G401.6 (cell line): Measurements from ENCODE around the gene ASB1.

Source experiments
- FAIRE-seq: peaks from 2 replicates; lab custom pipeline; 2012; peaks lifted over from hg19 to GRCh38; lab: Jason Lieb, UNC

ASB1 gene

DNA sequence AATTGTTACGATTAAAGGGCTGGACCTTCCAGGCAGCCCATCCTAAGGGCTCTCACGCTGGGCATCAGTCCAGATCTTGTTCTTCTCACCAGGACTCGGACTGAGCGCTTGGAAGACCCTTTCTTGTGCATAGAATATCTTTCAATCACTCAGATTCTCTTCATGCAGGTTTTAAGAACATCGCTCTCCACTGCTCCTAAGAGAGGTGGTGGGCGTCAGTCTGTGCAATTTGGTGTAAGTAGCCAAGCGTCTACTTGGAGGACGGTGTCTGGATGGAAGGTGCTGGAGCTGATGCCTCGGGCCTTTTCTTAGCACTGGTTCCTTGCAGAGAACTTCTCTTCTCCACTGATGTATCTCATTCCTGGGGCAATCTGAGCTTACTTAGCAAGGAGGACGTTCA, 68.7 kb downstream of the ASB1 start:
- no peak for FAIRE-seq

DNA sequence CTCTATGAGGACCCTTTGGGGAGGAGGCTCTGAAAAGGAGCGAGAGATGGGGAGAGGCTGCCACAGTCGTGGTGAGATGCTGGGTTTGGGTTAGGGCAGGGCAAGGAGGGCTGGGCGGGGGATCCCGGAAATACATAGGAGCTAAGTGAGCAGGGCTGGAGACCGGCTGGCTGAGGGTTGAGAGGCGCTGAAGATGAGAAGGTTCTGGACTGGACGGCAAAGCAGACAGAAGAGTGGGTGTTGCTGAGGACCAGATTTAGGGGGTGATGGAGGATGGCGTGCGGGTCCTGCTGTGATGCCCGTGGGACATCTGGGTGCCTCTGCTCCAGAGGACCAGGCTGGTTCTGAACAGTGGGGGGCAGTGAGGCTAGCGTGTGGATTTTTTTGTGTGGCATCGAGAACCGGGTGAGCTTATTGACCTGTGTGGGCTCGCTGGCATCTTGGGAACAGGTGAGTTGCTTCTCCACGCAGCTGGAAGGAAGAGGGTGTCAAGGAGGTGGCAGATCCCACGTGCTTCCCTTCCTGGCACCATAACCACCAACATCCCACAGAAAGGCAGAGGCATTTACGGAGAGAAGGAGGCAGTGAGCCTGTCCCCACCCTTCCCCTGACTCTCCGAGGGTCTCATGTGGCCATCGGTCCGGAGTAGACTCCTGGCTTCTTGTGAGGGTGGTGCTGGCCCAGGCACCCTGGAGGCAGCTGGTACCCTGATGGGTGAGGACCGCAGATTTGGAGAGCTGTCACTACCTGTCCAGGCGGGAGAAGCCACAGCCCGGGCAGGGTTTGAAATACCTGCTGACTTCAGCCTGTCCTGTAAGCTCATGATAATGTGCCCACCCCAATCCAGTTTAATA, 70.3 kb downstream of the ASB1 start:
- no peak for FAIRE-seq

DNA sequence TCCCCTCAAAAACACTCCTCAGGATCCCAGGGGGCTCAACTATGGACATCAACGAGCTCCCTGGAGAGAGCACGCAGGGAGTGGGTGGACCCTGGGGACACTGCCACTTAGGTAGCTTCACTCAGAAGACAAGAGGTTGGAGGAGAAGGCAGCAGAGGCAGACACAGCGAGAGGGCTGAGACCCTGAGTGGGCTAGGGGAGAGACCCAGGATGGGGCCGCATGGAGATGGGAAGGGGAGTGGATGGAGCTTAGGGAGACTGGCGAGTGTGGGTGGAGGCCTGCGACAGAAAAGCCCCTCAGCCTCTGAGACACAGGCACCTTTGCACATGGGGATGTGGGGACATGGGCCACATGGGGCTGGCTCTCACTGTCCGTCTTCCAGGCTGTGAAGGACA, 70.9 kb downstream of the ASB1 start:
- FAIRE-seq, result no peak

DNA sequence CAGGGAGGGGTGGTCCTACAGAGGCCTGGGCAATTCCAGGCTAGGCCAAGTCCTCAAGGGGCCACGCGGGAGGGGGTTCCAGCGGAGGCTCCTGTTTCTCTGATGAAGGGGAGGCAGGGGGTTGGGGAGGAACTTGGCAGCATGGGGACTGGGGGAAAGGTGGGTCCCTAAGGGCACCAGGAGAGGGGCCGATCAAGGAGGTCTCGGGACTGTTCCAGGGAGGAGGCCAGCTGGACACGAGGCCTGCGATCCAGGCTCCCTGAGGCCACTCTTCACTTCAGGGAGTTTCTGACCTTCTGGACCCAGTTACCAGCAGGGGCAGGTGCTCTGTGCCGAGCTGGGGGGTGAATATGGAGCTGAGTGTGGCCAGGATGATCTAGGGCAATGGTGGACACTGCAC, 71.5 kb downstream of the ASB1 start:
- FAIRE-seq, result no peak

DNA sequence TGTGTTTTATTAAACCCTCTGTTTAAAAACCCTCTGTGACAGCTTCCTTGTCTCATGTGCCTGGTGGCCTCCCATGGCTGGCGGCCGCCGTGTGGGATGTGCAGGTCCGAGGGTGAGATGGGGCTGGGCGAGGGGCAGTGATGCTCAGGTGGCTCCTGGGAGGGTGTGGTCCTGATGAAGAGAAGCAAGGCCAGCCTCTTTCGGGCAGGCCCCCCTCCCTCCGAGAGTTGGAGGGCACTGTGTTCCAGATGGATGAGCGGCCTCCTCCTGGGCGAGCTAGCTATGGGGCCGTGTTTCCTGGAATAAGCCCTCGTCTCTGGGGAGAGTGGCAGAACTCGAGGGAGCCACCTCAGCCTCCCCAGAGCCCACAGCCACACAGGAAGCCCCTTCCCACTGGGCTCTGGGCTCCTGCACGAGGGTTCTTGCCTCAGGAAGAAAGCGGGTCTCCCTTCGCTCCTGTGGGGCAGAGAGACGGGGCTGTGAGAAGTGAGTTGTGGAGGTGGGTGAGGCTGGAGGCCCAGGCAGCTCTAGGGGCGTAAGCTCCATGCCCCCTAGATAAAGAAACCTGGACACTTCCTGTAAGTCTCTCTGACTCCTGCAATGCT, 72.1 kb downstream of the ASB1 start:
- no peak for FAIRE-seq

DNA sequence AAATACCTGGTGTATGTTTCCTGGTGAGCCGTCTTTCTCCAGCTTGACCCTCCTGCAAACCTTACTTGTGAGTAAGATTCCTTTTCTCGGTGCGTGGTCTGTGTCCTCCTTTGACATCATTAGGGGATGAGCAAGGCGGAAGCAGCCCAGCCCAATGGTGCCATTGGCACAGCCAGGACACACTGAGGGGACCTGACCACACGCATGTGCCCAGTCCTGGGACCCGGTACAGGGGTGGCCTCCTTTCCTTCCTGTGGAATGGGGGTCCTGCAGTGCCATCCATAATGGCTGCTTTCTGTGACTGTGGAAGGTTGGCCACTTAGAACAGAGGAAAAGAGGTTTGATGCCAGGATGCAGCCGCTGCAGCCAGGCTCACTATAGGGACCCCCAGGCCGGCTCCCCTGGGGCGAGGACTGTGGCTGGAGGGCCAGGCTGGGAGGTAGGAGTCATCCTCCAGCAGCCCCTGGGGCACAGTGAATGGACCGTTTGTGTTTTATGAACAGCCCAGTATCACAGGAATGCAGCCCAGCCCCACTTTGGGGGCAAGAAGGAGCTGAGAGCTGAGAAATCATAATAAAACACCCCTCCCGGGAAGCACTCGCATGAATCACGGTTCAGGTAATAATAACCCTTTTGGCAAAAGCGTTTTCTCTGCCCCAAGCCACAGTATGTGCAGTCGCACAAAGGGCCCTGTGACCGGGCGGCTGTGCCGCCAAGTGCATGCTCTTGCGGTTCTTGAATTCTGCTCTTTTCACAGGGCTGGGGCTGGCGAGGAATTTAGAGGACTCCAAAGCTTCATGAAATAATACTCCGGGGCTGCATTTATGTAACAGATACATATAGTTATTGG, 73.2 kb downstream of the ASB1 start:
- no peak for FAIRE-seq

DNA sequence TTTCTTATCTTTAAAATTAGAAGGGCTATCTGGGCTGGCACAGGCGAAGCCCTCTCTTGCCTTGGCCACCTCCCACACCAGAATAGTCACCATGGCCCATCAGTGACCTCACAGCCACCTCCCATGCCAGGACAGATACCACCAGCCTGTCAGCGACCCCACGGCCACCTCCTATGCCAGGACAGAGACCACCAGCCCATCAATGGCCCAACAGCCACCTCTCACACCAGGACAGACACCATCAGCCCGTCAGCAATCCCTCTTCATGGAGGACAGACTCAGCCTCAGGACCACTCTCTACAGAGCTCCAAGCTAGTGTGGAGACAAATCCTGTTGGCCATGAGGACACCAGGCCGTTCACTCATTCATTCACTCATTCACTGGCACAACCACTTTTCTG, 74.6 kb downstream of the ASB1 start:
- FAIRE-seq, result no peak
